CD4-positive, CD25-positive, alpha-beta regulatory T cell (primary cell): ENCODE data around the gene ATP5PD. TPM values are rescaled to one million over a fixed set of nuclear protein-coding genes. Genes with fewer than 3 reads are reported as not detected.

ENCODE experiments used
- ATAC-seq, 2 donors: fragments of 150-1000 bp; cut with Tn5 transposase; one replicate each; pipeline ENCODE4 v1.10.0; 2021; ENCODE audit warnings: low read depth in 2 of 2, moderate number of reproducible peaks in 2 of 2, moderate library complexity in 1 of 2
- DNase-seq, 3 donors: peaks; one replicate each; pipeline versions ENCODE4 v3.0.0 to v3.0.0-alpha.2; 2012 to 2022; ENCODE audit warnings: mixed read lengths in 1 of 3
- H3K27ac ChIP-seq: one replicate; pipeline ENCODE4 v1.7.0; 2013; ENCODE audit warnings: mild to moderate bottlenecking, low read length; ENCODE audit not compliant: insufficient read depth, poor library complexity, severe bottlenecking
- H3K27me3 ChIP-seq: one replicate; pipeline ENCODE4 v1.7.0; 2013; ENCODE audit warnings: low read length; ENCODE audit not compliant: control insufficient read depth, insufficient read depth
- H3K36me3 ChIP-seq: one replicate; pipeline ENCODE4 v1.7.0; 2013; ENCODE audit warnings: mild to moderate bottlenecking, low read length, moderate library complexity; ENCODE audit not compliant: control insufficient read depth, insufficient read depth
- H3K4me1 ChIP-seq: 2 replicates; pipeline ENCODE4 v1.7.0; 2013; ENCODE audit warnings: mild to moderate bottlenecking, low read length; ENCODE audit not compliant: insufficient read depth, control insufficient read depth, poor library complexity, severe bottlenecking
- H3K4me3 ChIP-seq: one replicate; pipeline ENCODE4 v1.7.0; 2013; ENCODE audit warnings: low read depth, mild to moderate bottlenecking, low read length, moderate library complexity
- H3K9me3 ChIP-seq, 2 experiments: 1 replicate in 1 of 2; 2 replicates in 1 of 2; pipeline ENCODE4 v1.7.0; 2013; ENCODE audit warnings: low read length in 2 of 2, mild to moderate bottlenecking in 1 of 2, moderate library complexity in 1 of 2; ENCODE audit not compliant: control insufficient read depth in 2 of 2
- H3K27ac Mint-ChIP-seq, 3 donors: one replicate each; pipeline ENCODE4 v1.8.0; 2020 to 2022; ENCODE audit warnings: mild to moderate bottlenecking in 3 of 3, mixed read lengths in 3 of 3, moderate library complexity in 2 of 3
- H3K27me3 Mint-ChIP-seq: one replicate; pipeline ENCODE4 v1.8.0; 2022; ENCODE audit warnings: mild to moderate bottlenecking, mixed read lengths
- H3K36me3 Mint-ChIP-seq: one replicate; pipeline ENCODE4 v1.8.0; 2020; ENCODE audit warnings: mixed read lengths
- H3K4me1 Mint-ChIP-seq, 4 donors: one replicate each; pipeline ENCODE4 v1.8.0; 2020 to 2022; ENCODE audit warnings: mixed read lengths in 4 of 4, mild to moderate bottlenecking in 1 of 4
- H3K4me3 Mint-ChIP-seq, 4 donors: one replicate each; pipeline ENCODE4 v1.8.0; 2020 to 2022; ENCODE audit warnings: mild to moderate bottlenecking in 4 of 4, mixed read lengths in 4 of 4, moderate library complexity in 3 of 4
- H3K9me3 Mint-ChIP-seq, 7 donors: one replicate each; pipeline ENCODE4 v1.8.0; 2020 to 2022; ENCODE audit warnings: mixed read lengths in 7 of 7, mild to moderate bottlenecking in 3 of 7, moderate library complexity in 2 of 7
- polyA plus RNA-seq, 4 donors: library from polyadenylated mRNA; unstranded; fragments of 300-500 nt; fragmentation: Illumina TruSeq; gene quantifications; one replicate each; pipeline ENCODE4 v1.2.3, GENCODE V29; 2021
- total RNA-seq: library from RNA; stranded (reverse); gene quantifications from one replicate; pipeline ENCODE4 v1.2.3, GENCODE V29; 2022

ATP5PD gene
- total and polyA plus RNA-seq, 5 donors from 2014 or later = 139 to 536 (median 447) TPM

DNA sequence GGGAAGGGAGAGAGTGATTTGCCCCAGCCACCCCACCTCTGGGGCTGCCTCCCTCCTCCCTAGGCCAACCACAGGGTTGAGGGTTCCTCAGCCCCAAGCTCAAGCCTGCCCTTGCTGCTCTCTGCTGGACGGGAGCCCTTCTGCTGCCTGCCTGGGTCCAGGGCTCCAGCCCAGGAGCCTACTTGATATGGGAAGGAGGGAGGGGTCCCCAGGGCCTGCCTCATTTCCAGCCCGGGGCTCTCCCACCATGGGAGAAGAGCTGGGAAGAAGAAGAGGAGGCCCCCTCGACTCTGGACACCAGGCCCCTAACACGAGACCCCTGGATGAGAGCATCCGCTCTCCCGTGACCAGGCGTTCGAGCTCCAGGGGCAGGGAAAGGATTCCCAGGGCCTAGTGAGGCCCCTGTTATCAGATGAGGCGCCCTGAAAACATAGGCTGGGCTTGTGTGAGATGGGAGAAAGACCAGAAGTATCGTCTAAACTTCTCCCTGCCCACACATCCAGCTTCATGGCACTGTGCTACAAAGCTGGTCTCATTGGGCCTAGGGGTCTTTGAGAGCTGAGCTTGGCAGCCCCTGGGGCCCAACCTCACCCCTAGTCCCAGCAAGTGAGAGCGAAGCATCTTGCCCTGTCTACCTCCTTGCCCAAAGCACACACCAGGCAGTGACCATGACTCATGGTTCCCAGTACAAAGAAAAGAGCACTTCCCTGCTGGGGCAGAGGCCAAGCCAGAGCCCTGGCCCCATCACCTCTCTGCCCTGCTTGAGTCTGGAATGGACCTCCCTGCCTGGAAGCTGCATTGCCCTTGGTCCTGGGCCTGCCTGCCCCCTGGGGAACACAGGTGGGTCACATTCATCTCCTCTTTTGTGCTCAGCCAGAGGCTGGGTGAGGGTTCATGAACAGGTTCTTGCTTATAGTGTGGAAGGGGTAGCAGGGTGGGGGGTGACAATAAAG lies 42.0 kb upstream of the ATP5PD start:
- no peaks in the 10 kb centered on the region for H3K36me3 Mint-ChIP-seq
- no peaks in the 10 kb centered on the region for H3K27me3 Mint-ChIP-seq
- Histone ChIP-seq H3K9me3 (no peaks in the 10 kb centered on the region), H3K36me3 (no peaks in the 10 kb centered on the region), H3K27ac (no peak overlapping the region), H3K4me3 (no peak overlapping the region), H3K4me1 (peaks cover 24% of the 10 kb centered on the region), H3K27me3 (no peaks in the 10 kb centered on the region)
- DNase-seq (no peak), ATAC-seq (peak in 1 of 2 donors; percentile 17)
- peaks cover 0 to 51% (median 13%) of the 10 kb centered on the region in 4 donors for H3K4me1 Mint-ChIP-seq
- no peaks in the 10 kb centered on the region for H3K9me3 Mint-ChIP-seq
- H3K4me3 Mint-ChIP-seq = peak overlapping the region; percentile 79 to 86 (median 80)
- H3K27ac Mint-ChIP-seq = peak overlapping the region; percentile 62 to 89 (median 76)

DNA sequence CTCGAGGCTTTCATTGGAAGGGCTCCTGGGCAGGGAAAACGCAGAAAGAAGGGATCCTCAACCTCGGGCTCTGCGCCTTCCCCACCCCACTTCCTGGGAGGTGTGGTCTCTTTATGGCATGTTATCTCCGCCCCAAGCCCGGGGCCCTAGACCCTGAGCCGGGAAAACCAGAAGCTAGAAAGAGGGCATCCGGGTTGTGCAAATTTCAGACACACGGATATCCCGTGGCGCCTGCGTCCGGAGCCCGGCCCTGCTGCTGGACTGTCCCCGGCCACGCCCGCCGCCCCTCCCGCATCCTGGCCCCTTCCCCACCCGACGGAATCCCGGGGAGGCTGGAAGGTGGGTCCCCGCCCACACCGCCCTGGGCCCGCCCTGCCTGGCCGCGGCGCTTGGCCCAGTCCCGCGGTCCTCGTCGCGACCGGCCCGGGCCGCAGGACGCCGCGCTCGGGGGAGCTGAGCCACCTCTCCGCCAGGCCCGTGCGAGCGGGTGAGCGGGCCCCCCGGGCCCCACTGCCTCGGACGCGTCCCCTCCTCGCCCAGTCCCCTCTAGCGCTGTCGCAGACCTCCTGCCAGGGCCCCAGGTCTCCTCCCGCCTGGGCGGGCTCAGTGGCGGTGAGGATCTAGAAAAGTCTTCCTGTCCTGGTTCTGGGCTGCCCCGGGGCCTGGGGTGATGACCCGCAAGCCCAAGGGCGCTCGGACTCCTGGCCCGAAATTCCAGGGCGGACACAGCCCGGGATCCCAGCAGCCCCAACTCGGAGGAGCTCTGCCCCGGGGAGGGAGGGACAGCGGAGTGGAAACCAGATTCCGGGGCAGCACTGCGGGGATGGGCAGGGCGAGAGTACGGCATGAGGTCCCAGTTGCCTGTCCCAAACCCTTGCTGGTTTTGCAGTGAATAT lies 41.0 kb upstream of the ATP5PD start, which contains the start of gene SLC16A5:
SLC16A5 (plus strand) TSS at position 397 of the 896 bp plus-strand sequence. CDS start 5,683 bp downstream, outside the sequence.
- no peaks in the 10 kb centered on the region for H3K27me3 Mint-ChIP-seq
- peak within 1 kb of the TSS; percentile 68 for H3K27ac ChIP-seq
- peak; percentile 29 to 64 (median 31) for DNase-seq
- ATAC-seq = peak; percentile 56 to 67
- no peaks in the 10 kb centered on the region for H3K27me3 ChIP-seq
- H3K9me3 Mint-ChIP-seq = no peaks in the 10 kb centered on the region
- H3K27ac Mint-ChIP-seq = peak within 1 kb of the TSS; percentile 86 to 92 (median 89)
- H3K4me1 Mint-ChIP-seq = peaks cover 0 to 51% (median 13%) of the 10 kb centered on the region in 4 donors
- H3K9me3 ChIP-seq = no peaks in the 10 kb centered on the region
- H3K36me3 Mint-ChIP-seq = no peaks in the 10 kb centered on the region
- no peaks in the 10 kb centered on the region for H3K36me3 ChIP-seq
- peaks cover 24% of the 10 kb centered on the region for H3K4me1 ChIP-seq
- peak within 1 kb of the TSS; percentile 55 for H3K4me3 ChIP-seq
- peak within 1 kb of the TSS; percentile 85 to 91 (median 86) for H3K4me3 Mint-ChIP-seq

DNA sequence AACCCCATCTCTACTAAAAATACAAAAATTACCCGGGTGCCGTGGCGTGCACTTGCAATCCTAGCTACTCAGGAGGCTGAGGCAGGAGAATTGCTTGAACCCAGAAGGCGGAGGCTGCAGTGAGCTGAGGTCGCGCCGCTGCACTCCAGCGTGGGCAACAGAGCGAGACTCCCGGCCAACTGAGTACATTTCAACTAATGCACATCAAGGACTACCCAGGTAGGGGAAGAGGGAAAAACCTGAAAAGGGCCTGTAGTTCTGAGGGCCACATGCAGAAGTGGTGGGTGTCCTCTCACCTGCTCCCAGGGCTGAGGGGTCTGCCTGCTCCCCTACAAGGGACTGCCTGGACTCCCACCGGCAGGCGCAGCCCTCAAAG lies 40.4 kb upstream of the ATP5PD start:
- no peaks in the 10 kb centered on the region for H3K36me3 ChIP-seq
- ATAC-seq (no peak), DNase-seq (no peak)
- H3K27me3 Mint-ChIP-seq = no peaks in the 10 kb centered on the region
- no peaks in the 10 kb centered on the region for H3K9me3 ChIP-seq
- H3K4me1 Mint-ChIP-seq = peaks cover 0 to 50% (median 12%) of the 10 kb centered on the region in 4 donors
- H3K4me1 ChIP-seq = peaks cover 24% of the 10 kb centered on the region
- peak overlapping the region; percentile 68 for H3K27ac ChIP-seq
- no peaks in the 10 kb centered on the region for H3K9me3 Mint-ChIP-seq
- H3K4me3 Mint-ChIP-seq = peak overlapping the region; percentile 77 to 87 (median 86)
- no peaks in the 10 kb centered on the region for H3K27me3 ChIP-seq
- H3K4me3 ChIP-seq = peak overlapping the region; percentile 55
- peak overlapping the region; percentile 86 to 92 (median 86) for H3K27ac Mint-ChIP-seq
- H3K36me3 Mint-ChIP-seq = no peaks in the 10 kb centered on the region

DNA sequence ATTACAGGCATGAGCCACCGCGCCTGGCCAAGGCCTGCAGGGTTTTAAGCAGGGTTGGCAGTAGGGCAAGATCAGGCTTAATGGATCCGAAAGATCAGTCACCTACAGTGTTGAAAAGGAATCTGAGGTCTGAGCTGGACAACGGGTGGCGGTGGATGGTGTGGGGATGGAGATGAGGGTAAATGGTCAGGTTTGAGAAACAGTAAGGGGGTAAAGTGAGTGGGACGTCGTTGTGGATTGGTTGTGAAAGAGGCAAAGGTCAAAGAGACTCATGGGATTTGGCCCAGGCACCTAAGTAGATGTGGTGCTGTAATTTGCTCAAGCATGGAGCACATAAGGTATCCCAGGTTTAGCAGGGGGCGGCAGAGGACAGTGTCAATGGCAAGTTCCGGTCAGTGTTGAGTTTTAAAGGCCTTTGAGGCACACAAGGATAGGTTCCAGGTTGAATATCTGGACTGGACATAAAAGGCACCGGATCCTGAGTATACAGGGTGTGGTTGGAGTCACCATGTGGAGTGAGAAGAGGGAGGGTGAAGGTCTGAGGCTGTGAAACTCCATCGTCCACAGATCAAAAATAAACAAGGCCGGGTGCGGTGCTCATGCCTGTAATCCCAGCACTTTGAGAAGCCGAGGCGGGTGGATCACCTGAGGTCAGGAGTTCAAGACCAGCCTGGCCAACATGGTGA lies 39.9 kb upstream of the ATP5PD start:
- peak overlapping the region; percentile 85 to 91 (median 86) for H3K4me3 Mint-ChIP-seq
- H3K9me3 ChIP-seq = no peaks in the 10 kb centered on the region
- peaks cover 0 to 46% (median 11%) of the 10 kb centered on the region in 4 donors for H3K4me1 Mint-ChIP-seq
- H3K27me3 Mint-ChIP-seq = no peaks in the 10 kb centered on the region
- no peak overlapping the region for H3K4me3 ChIP-seq
- H3K27ac ChIP-seq = no peak overlapping the region
- H3K27me3 ChIP-seq = no peaks in the 10 kb centered on the region
- H3K27ac Mint-ChIP-seq = peak overlapping the region; percentile 76 to 86 (median 86)
- peaks cover 24% of the 10 kb centered on the region for H3K4me1 ChIP-seq
- no peaks in the 10 kb centered on the region for H3K9me3 Mint-ChIP-seq
- no peak for DNase-seq
- no peaks in the 10 kb centered on the region for H3K36me3 Mint-ChIP-seq
- H3K36me3 ChIP-seq = no peaks in the 10 kb centered on the region
- ATAC-seq = no peak

DNA sequence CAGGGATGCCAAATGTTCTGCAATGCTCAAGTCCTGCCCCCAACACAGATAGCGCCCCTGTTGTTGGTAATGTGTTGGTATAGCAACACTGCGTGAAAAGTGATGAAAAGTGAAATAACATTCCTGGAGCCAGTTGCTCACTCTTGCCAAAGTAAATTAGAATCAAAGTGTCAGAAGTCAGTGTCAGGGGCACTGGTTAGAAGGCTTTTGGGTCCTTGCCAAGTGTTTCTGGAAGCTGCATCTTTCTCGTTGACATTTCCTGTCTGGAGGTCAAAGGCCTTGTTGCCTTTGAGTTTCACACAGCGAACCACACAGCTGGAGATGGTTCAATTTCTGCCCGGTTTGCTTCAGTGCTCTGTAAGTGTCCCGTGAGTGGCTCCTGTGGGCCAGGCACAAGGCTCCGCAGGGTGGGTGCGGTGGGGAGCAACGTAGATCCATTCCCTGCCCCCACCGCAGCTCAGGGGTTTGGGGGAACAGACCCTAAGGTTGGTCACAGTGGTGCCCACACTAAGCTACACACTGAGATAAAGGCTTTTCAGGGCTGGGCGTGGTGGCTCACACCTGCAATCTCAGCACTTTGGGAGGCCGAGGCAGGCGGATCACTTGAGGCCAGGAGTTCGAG lies 37.4 kb upstream of the ATP5PD start:
- no peaks in the 10 kb centered on the region for H3K9me3 Mint-ChIP-seq
- DNase-seq (no peak), ATAC-seq (no peak)
- H3K36me3 Mint-ChIP-seq = no peaks in the 10 kb centered on the region
- Histone ChIP-seq H3K27ac (no peak overlapping the region), H3K4me1 (peaks cover 19% of the 10 kb centered on the region), H3K4me3 (no peak overlapping the region), H3K36me3 (no peaks in the 10 kb centered on the region), H3K27me3 (no peaks in the 10 kb centered on the region), H3K9me3 (no peaks in the 10 kb centered on the region)
- no peaks in the 10 kb centered on the region for H3K27me3 Mint-ChIP-seq
- H3K27ac Mint-ChIP-seq = peak overlapping the region in 1 of 3 donors; percentile 52
- H3K4me3 Mint-ChIP-seq = peak overlapping the region in 1 of 4 donors; percentile 47
- peaks cover 0 to 39% (median 4%) of the 10 kb centered on the region in 4 donors for H3K4me1 Mint-ChIP-seq

DNA sequence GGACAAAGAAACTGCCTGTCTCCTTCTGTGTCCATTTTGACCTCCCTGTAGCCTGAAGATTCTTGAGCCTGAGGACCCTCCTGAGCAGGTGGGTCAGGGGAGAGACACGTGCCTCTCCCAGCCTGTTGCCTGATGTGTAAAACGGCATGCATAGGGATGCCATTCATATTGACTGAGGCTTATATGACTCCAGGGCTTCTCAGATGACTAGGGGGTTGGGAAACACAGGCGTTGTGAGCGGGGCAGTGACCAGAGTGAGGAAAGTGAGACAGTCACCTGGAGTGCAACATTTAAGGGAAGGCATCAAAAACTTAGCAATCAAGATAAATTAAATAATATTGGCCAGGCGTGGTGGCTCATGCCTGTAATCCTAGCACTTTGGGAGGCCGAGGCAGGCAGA lies 35.9 kb upstream of the ATP5PD start:
- no peaks in the 10 kb centered on the region for H3K27me3 Mint-ChIP-seq
- H3K27ac Mint-ChIP-seq = no peak overlapping the region
- ATAC-seq = no peak
- peaks cover 0 to 37% (median 4%) of the 10 kb centered on the region in 4 donors for H3K4me1 Mint-ChIP-seq
- H3K9me3 ChIP-seq = no peaks in the 10 kb centered on the region
- no peaks in the 10 kb centered on the region for H3K36me3 Mint-ChIP-seq
- DNase-seq = no peak
- no peaks in the 10 kb centered on the region for H3K36me3 ChIP-seq
- peaks cover 14% of the 10 kb centered on the region for H3K4me1 ChIP-seq
- no peak overlapping the region for H3K4me3 ChIP-seq
- H3K4me3 Mint-ChIP-seq = no peak overlapping the region
- H3K27me3 ChIP-seq = no peaks in the 10 kb centered on the region
- H3K9me3 Mint-ChIP-seq = no peaks in the 10 kb centered on the region
- no peak overlapping the region for H3K27ac ChIP-seq
